ENCODE measurements around the gene TARS2. TPM values are rescaled to one million over a fixed set of nuclear protein-coding genes. Genes with fewer than 3 reads are reported as not detected.

Gene TARS2
- total and polyA plus RNA-seq, 2 of the 13 experiments (the other 11 are each of a cell fraction or from before 2014, with no cell fraction given), result 21.3 to 22.8 TPM

GRCh38 chr1:150555971-150556865 lies 69.0 kb downstream of the TARS2 start:
- FAIRE-seq, result no peak
- no peak for DNase-seq (ENCODE audit: low spot score)
- Histone ChIP-seq H3K36me3 (replicated peaks in 1 of 2; ENCODE audit: control insufficient read depth in 1 of 2, insufficient read depth in 2 of 2, low read length in 2 of 2) (peaks cover 0 to 5% of the 10 kb centered on the region in 2 experiments; a peak in 2 of 5 replicates), H2AFZ (ENCODE audit: low read length) (no peak overlapping the region), H3K4me1 (ENCODE audit: insufficient read depth, low read length) (peaks cover 56% of the 10 kb centered on the region), H3K4me3 (replicated peaks in 1 of 3; ENCODE audit: insufficient read depth in 1 of 3, low read depth in 2 of 3, low read length in 3 of 3) (no peak overlapping the region), H3K9me3 (ENCODE audit: low read length) (no peaks in the 10 kb centered on the region), H3K4me2 (ENCODE audit: low read depth, low read length) (no peak overlapping the region), H3K9ac (ENCODE audit: insufficient read depth, low read depth, low read length) (no peak overlapping the region), H3K27me3 (ENCODE audit: control insufficient read depth in 1 of 2, insufficient read depth in 2 of 2, low read length in 2 of 2) (no peaks in the 10 kb centered on the region), H3K79me2 (ENCODE audit: insufficient read depth, low read length) (no peaks in the 10 kb centered on the region), H3K27ac (ENCODE audit: extremely low read length, insufficient read depth, low read length) (no peak overlapping the region), H4K20me1 (ENCODE audit: insufficient read depth, low read length) (no peaks in the 10 kb centered on the region)
- WGBS (ENCODE audit: low lambda C conversion rate), result 85% methylated on average over 14 of the region's 26 CpGs
- TF ChIP-seq RXRA (CRISPR knock-in tag; IDR thresholded peaks at IDR 0.05), result no peak
- no peak for TF ChIP-seq ZNF773 (CRISPR knock-in tag; IDR thresholded peaks at IDR 0.05; ENCODE audit: borderline replicate concordance)
- no peak for TF ChIP-seq ERF (CRISPR knock-in tag; IDR thresholded peaks at IDR 0.05)
- TF ChIP-seq ZBTB3 (CRISPR knock-in tag; IDR thresholded peaks at IDR 0.05; ENCODE audit: borderline replicate concordance, low read depth), result no peak
- in situ Hi-C loops (cut with HindIII; ENCODE audit: extremely low pct_ligation_motif_present, low pct_unique_long_range_greater_than_20kb) (no loop called here), intact Hi-C loops (cut with micrococcal nuclease; ENCODE audit: unreplicated experiment) (loop anchor here (10.0 kb wide), 1 partner anchor 301 kb away; the partner anchor contains the start of gene CA14)
- no TSS peak for BruUV-seq (replicated peaks)
- ChIA-PET CTCF (ENCODE audit: low intra/inter-chr PET ratio, low total read pairs) (no interaction called here), POLR2A (no interaction called here)
- ATAC-seq, result no peak

- BruUV-seq (replicated peaks), result no TSS peak
- no peak overlapping the region for H3K4me3 ChIP-seq (replicated peaks in 1 of 3; ENCODE audit: insufficient read depth in 1 of 3, low read depth in 2 of 3, low read length in 3 of 3)
- DNase-seq (ENCODE audit: low spot score) (no peak), FAIRE-seq (no peak), ATAC-seq (no peak)
- in situ Hi-C loops (cut with HindIII; ENCODE audit: extremely low pct_ligation_motif_present, low pct_unique_long_range_greater_than_20kb), result no loop called here
- H4K20me1 ChIP-seq (ENCODE audit: insufficient read depth, low read length), result no peaks in the 10 kb centered on the region
- intact Hi-C loops (cut with micrococcal nuclease; ENCODE audit: unreplicated experiment), result loop anchor here (10.0 kb wide), 1 partner anchor 302 kb away; the partner anchor contains the start of gene CA14
- peaks cover 47% of the 10 kb centered on the region for H3K4me1 ChIP-seq (ENCODE audit: insufficient read depth, low read length)
- H3K9ac ChIP-seq (ENCODE audit: insufficient read depth, low read depth, low read length), result no peak overlapping the region
- ChIA-PET POLR2A (interaction anchor here (1.3 kb wide), 1 partner anchor 23 kb away, joined by 4 read pairs; the partner anchor contains the start of gene MCL1), CTCF (ENCODE audit: low intra/inter-chr PET ratio, low total read pairs) (no interaction called here)
- no peaks in the 10 kb centered on the region for H3K9me3 ChIP-seq (ENCODE audit: low read length)
- H3K4me2 ChIP-seq (ENCODE audit: low read depth, low read length), result no peak overlapping the region
- WGBS (ENCODE audit: low lambda C conversion rate), result 97% methylated on average over 16 of the region's 26 CpGs
- H3K79me2 ChIP-seq (ENCODE audit: insufficient read depth, low read length), result no peaks in the 10 kb centered on the region
- peaks cover 0 to 5% of the 10 kb centered on the region in 2 experiments; a peak in 2 of 5 replicates for H3K36me3 ChIP-seq (replicated peaks in 1 of 2; ENCODE audit: control insufficient read depth in 1 of 2, insufficient read depth in 2 of 2, low read length in 2 of 2)
- no peak overlapping the region for H2AFZ ChIP-seq (ENCODE audit: low read length)
- no peaks in the 10 kb centered on the region for H3K27me3 ChIP-seq (ENCODE audit: control insufficient read depth in 1 of 2, insufficient read depth in 2 of 2, low read length in 2 of 2)
- H3K27ac ChIP-seq (ENCODE audit: extremely low read length, insufficient read depth, low read length), result no peak overlapping the region
- TF ChIP-seq MNT (IDR thresholded peaks at IDR 0.05) (no peak), ZNF546 (CRISPR knock-in tag; conservative IDR thresholded peaks at IDR 0.05) (no peak), ETS1 (CRISPR knock-in tag; IDR thresholded peaks at IDR 0.05) (no peak), ZNF18 (CRISPR knock-in tag; IDR thresholded peaks at IDR 0.05; ENCODE audit: insufficient replicate concordance) (no peak), MXD3 (CRISPR knock-in tag; IDR thresholded peaks at IDR 0.05) (no peak), HDAC6 (IDR thresholded peaks at IDR 0.05; ENCODE audit: low read depth, low read length) (no peak), MXI1 (IDR thresholded peaks at IDR 0.05; ENCODE audit: borderline replicate concordance, low read depth, low read length) (no peak), ZNF629 (CRISPR knock-in tag; conservative IDR thresholded peaks at IDR 0.05) (no peak)
These were observed 69.9 kb downstream of the TARS2 start for GRCh38 chr1:150557065-150557600.
